ENCODE measurements around the gene OBSCN. TPM values are rescaled to one million over a fixed set of nuclear protein-coding genes. Genes with fewer than 3 reads are reported as not detected.

The OBSCN gene
- total RNA-seq, 2 donors from 2014 or later: 34.3 to 45.2 TPM

DNA sequence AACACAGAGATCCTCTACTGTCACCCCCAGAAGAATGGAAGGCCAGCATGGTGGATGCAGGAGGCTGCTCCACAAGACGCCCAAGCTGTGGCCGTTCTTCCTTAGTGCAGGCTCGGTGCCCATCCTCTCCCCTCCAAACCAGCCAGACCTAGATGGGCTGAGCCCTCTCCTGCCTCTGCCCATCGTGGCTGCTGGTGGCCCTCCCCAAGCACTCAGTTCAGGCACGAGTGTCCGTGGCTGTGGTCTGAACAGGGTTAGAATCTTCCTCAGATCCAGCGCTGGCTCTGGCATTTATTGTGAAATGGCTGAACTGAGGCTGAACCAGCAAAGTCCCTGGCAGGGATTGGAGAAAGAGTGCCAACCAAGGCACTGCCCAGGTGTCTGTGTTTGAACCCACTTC is 139.3 kb downstream of the OBSCN start:
- 84% methylated on average over 7 of the region's 7 CpGs for WGBS
- no peaks in the 10 kb centered on the region for H3K27me3 ChIP-seq (replicated peaks; ENCODE audit: insufficient read depth)
- intact Hi-C loops (cut with DNase I): no loop called here

GRCh38 chr1:228348708-228349467 is 141.0 kb downstream of the OBSCN start:
- Histone ChIP-seq H3K27ac (no peak overlapping the region), H3K9me3 (no peaks in the 10 kb centered on the region), H3K4me1 (replicated peaks) (no peaks in the 10 kb centered on the region), H3K4me3 (no peak overlapping the region), H3K36me3 (no peaks in the 10 kb centered on the region), H3K27me3 (replicated peaks; ENCODE audit: insufficient read depth) (no peaks in the 10 kb centered on the region)
- intact Hi-C loops (cut with DNase I): no loop called here
- TF ChIP-seq CTCF (IDR thresholded peaks at IDR 0.05): no peak
- TF ChIP-seq POLR2A (IDR thresholded peaks at IDR 0.05): no peak
- no peak for TF ChIP-seq POLR2AphosphoS5 (IDR thresholded peaks at IDR 0.05)
- no peak for DNase-seq (ENCODE audit: low spot score)
- WGBS: 80% methylated on average over 12 of the region's 12 CpGs

More for the DNA sequence above, 139.3 kb downstream of the OBSCN start:
- Histone ChIP-seq H3K4me1 (replicated peaks) (no peaks in the 10 kb centered on the region), H3K9me3 (no peaks in the 10 kb centered on the region), H3K4me3 (no peak overlapping the region), H3K36me3 (no peaks in the 10 kb centered on the region), H3K27ac (no peak overlapping the region)
- DNase-seq (ENCODE audit: low spot score): no peak
- TF ChIP-seq CTCF (IDR thresholded peaks at IDR 0.05) (no peak), POLR2AphosphoS5 (IDR thresholded peaks at IDR 0.05) (no peak), POLR2A (IDR thresholded peaks at IDR 0.05) (no peak)

DNA sequence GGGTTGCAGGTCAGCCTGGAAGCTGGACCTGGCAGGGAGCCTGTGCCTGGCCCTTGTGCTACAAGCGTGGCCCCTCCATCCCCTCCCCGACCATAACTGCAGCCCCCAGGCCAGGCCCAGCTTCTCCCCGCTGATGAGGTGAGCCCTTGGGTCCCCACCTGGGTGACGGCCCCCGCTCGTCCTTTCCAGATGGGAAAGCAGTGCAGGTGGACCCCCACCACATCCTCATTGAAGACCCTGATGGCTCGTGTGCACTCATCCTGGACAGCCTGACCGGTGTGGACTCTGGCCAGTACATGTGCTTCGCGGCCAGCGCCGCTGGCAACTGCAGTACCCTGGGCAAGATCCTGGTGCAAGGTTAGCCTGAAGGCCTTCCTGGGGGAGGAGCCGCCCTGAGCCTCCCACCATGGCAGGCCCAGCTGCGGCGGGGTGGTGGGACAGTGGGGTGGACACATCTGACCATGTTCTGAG is 141.9 kb downstream of the OBSCN start:
- no peak overlapping the region for H3K4me3 ChIP-seq
- TF ChIP-seq POLR2AphosphoS5 (IDR thresholded peaks at IDR 0.05): no peak
- no peak for TF ChIP-seq CTCF (IDR thresholded peaks at IDR 0.05)
- TF ChIP-seq POLR2A (IDR thresholded peaks at IDR 0.05): no peak
- 97% methylated on average over 11 of the region's 15 CpGs for WGBS
- no peak for DNase-seq (ENCODE audit: low spot score)
- no peaks in the 10 kb centered on the region for H3K9me3 ChIP-seq
- no peak overlapping the region for H3K27ac ChIP-seq
- no peaks in the 10 kb centered on the region for H3K36me3 ChIP-seq
- no peaks in the 10 kb centered on the region for H3K27me3 ChIP-seq (replicated peaks; ENCODE audit: insufficient read depth)
- H3K4me1 ChIP-seq (replicated peaks): no peaks in the 10 kb centered on the region
- intact Hi-C loops (cut with DNase I): no loop called here

DNA sequence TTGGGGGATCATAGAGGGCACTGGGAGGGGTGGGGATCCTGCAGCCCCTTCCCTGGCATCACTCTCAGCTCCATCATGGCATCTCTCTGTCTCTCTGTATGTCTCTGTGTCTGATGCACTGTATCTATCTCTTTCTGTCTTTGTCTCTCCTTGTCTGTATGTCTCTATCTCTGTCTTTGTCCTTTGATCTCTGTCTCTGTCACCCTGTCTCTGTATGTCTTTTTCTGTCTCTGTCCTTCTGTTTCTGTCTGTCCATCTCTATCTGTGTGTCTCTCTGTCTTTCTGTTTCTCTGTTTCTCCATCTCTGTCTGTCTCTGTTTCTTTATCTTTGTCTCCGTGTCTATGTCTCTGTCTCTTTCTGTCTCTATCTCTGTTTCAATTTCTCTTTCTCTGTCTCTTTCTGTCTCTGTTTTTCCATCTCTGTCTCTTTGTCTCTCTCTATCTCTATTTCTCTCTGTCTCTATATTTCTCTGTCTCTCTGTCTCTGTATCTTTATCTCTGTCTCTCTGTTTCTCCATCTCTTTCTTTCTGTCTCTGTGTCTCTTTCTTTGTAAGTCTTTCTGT is 142.4 kb downstream of the OBSCN start:
- intact Hi-C loops (cut with DNase I): no loop called here
- WGBS: 100% methylated on average over 1 of the region's 1 CpG
- Histone ChIP-seq H3K36me3 (no peaks in the 10 kb centered on the region), H3K9me3 (no peaks in the 10 kb centered on the region), H3K27me3 (replicated peaks; ENCODE audit: insufficient read depth) (no peaks in the 10 kb centered on the region), H3K4me1 (replicated peaks) (no peaks in the 10 kb centered on the region), H3K4me3 (no peak overlapping the region), H3K27ac (no peak overlapping the region)
- no peak for DNase-seq (ENCODE audit: low spot score)
- no peak for TF ChIP-seq POLR2A (IDR thresholded peaks at IDR 0.05)

DNA sequence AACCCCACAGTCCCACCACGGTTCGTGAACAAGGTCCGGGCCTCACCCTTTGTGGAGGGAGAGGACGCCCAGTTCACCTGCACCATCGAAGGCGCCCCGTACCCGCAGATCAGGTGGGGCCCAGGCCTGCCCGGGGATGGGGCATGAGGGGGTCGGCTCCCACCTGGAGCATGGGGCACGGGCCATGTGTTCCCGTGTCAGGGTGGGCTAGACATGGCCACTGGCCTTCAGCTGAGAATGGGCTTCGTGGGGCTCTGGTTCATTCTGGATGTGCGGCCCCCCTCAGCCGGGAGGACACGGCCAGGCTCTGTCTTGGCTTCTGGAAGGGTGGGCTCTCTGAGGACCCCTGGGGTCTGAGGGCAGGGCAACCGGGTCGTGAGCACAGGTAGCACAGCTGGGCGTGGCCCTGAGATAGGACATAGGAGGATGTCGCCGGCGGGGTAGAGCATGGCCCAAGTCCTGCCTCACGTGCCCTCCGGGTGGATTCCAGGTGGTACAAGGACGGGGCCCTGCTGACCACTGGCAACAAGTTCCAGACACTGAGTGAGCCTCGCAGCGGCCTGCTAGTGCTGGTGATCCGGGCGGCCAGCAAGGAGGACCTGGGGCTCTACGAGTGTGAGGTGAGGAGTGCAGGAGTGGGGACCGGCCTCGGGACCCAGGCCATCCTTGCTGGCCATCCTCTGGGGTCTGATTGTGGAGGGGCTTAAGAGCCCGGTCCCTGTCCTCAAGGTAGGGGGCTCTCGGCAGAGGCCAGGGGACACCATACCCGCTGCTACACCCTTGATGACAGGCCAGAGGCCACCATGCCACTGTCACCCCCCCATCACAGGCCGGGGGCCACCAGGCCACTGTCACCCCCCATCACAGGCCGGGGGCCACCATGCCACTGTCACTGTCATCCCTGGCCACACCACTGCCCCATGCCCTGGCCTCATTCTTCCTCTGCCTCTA is 143.3 kb downstream of the OBSCN start:
- WGBS: 93% methylated on average over 37 of the region's 37 CpGs
- no peaks in the 10 kb centered on the region for H3K27me3 ChIP-seq (replicated peaks; ENCODE audit: insufficient read depth)
- H3K9me3 ChIP-seq: no peaks in the 10 kb centered on the region
- DNase-seq (ENCODE audit: low spot score): no peak
- H3K4me1 ChIP-seq (replicated peaks): no peaks in the 10 kb centered on the region
- no peaks in the 10 kb centered on the region for H3K36me3 ChIP-seq
- intact Hi-C loops (cut with DNase I): no loop called here
- TF ChIP-seq POLR2A (IDR thresholded peaks at IDR 0.05) (no peak), CTCF (IDR thresholded peaks at IDR 0.05) (no peak), POLR2AphosphoS5 (IDR thresholded peaks at IDR 0.05) (no peak)
- no peak overlapping the region for H3K4me3 ChIP-seq
- no peak overlapping the region for H3K27ac ChIP-seq

Data from prostate gland (tissue), 2 donors.